Spleen (tissue), 7 donors: ENCODE measurements around the gene EVA1B.

ENCODE experiments used
- CTCF ChIP-seq, 11 experiments: fragments of 200-600 bp in 7 of 11; fragments of 450-650 bp in 4 of 11; sonication (generic) in 4 of 11; IDR thresholded peaks in 8 of 11; conservative IDR thresholded peaks in 3 of 11; 1 replicate in 7 of 11; 2 replicates in 4 of 11; pipeline versions ENCODE4 v1.4.0 to v1.8.0; 2016 to 2021; ENCODE audit warnings: antibody characterized with exemption in 11 of 11, inconsistent platforms in 4 of 11, mild to moderate bottlenecking in 1 of 11
- POLR2AphosphoS5 ChIP-seq, 3 donors: sonication (generic); formaldehyde crosslinking; IDR thresholded peaks; one replicate each; pipeline ENCODE4 v1.5.1; 2017; ENCODE audit warnings: antibody characterized with exemption in 3 of 3
- donor health status: DM: no; HTN: no; CAD: no; lungs with moderate emphysema.
- donor health status: DM: no; HTN: no; CAD: no.
- donor health status: DM: no; HTN: no; CAD: no.

- TF ChIP-seq POLR2AphosphoS5 (IDR thresholded peaks at IDR 0.05) = no peak
- no peak for TF ChIP-seq CTCF (IDR thresholded peaks at IDR 0.05 in 8 of 11, conservative IDR thresholded peaks at IDR 0.05 in 3 of 11)
Measured at GRCh38 chr1:36345353-36345752, 21.9 kb upstream of the EVA1B start.
